HEK293 (cell line): ENCODE results near the gene EIF2A.
A peak's percentile ranks its signal among the peaks of the same experiment; 100 is the strongest.

Source experiments
- CTCF ChIA-PET: fragments of 350-600 bp; formaldehyde crosslinking; extraction: SDS; loops from one replicate; lab custom pipeline; 2021; ENCODE audit warnings: antibody characterized with exemption; lab: Yijun Ruan, JAX
- POLR2A ChIA-PET: fragments of 300-600 bp; formaldehyde crosslinking; extraction: SDS; loops from one replicate; lab custom pipeline; 2020; ENCODE audit warnings: antibody characterized with exemption, inconsistent platforms; lab: Yijun Ruan, JAX
- H3K27ac ChIP-seq: fragments of 200-500 bp; sonication (Bioruptor generic); 2 replicates; pipeline ENCODE4 v1.5.1; 2014; ENCODE audit warnings: low read depth, low read length, control low read depth, inconsistent platforms; ENCODE audit errors: extremely low read depth
- H3K36me3 ChIP-seq, 2 experiments: fragments of 200-500 bp in 1 of 2; sonication (Bioruptor generic) in 1 of 2; 1 replicate in 1 of 2; 2 replicates in 1 of 2; pipeline ENCODE4 v1.5.1; 2014 to 2017; ENCODE audit warnings: inconsistent platforms in 2 of 2, low read length in 2 of 2; ENCODE audit not compliant: control insufficient read depth in 2 of 2, insufficient read depth in 1 of 2
- H3K4me1 ChIP-seq: fragments of 200-500 bp; sonication (Bioruptor generic); 2 replicates; pipeline ENCODE4 v1.5.1; 2014; ENCODE audit warnings: mild to moderate bottlenecking, low read length, inconsistent platforms; ENCODE audit not compliant: control insufficient read depth, insufficient read depth
- H3K4me3 ChIP-seq: 2 replicates; pipeline ENCODE4 v1.5.1; 2011; ENCODE audit warnings: low read depth, mild to moderate bottlenecking, control low read depth, low read length, moderate library complexity
- H3K9me3 ChIP-seq: fragments of 200-500 bp; sonication (Bioruptor generic); 2 replicates; pipeline ENCODE4 v1.5.1; 2014; ENCODE audit warnings: low read depth, low read length, inconsistent platforms; ENCODE audit not compliant: control insufficient read depth, insufficient read depth
- KLF7 ChIP-seq: fragments of 450-650 bp; formaldehyde crosslinking; IDR thresholded peaks from 2 replicates; pipeline ENCODE4 v1.5.1; 2016; ENCODE audit warnings: missing biosample characterization, missing genetic modification characterization, borderline replicate concordance
- MEIS1 ChIP-seq: sonication (generic); formaldehyde crosslinking; IDR thresholded peaks from 2 replicates; pipeline ENCODE4 v1.8.1; 2022; ENCODE audit warnings: missing genetic modification reagents, mild to moderate bottlenecking, borderline replicate concordance
- ZBTB17 ChIP-seq: fragments of 450-650 bp; formaldehyde crosslinking; IDR thresholded peaks from 2 replicates; pipeline ENCODE4 v1.5.1; 2016; ENCODE audit warnings: missing biosample characterization, missing genetic modification characterization
- ZFHX2 ChIP-seq: fragments of 450-650 bp; formaldehyde crosslinking; conservative IDR thresholded peaks from 2 replicates; pipeline ENCODE4 v1.5.1; 2016; ENCODE audit warnings: missing biosample characterization, missing genetic modification characterization
- ZFP3 ChIP-seq: fragments of 450-650 bp; formaldehyde crosslinking; IDR thresholded peaks from 2 replicates; pipeline ENCODE4 v1.5.1; 2016; ENCODE audit warnings: low read depth, missing biosample characterization, missing genetic modification characterization
- ZNF10 ChIP-seq: fragments of 450-650 bp; formaldehyde crosslinking; IDR thresholded peaks from 2 replicates; pipeline ENCODE4 v1.5.1; 2017; ENCODE audit warnings: missing biosample characterization, missing genetic modification characterization
- ZNF133 ChIP-seq: fragments of 450-650 bp; formaldehyde crosslinking; IDR thresholded peaks from 2 replicates; pipeline ENCODE4 v1.5.1; 2016; ENCODE audit warnings: missing biosample characterization, missing genetic modification characterization
- ZNF19 ChIP-seq: fragments of 450-650 bp; formaldehyde crosslinking; IDR thresholded peaks from 2 replicates; pipeline ENCODE4; 2016; ENCODE audit warnings: missing biosample characterization, missing genetic modification characterization, low read depth
- ZNF544 ChIP-seq: fragments of 450-650 bp; formaldehyde crosslinking; IDR thresholded peaks from 2 replicates; pipeline ENCODE4 v1.5.0; 2017; ENCODE audit warnings: missing biosample characterization, missing genetic modification characterization
- ZNF555 ChIP-seq: fragments of 450-650 bp; formaldehyde crosslinking; conservative IDR thresholded peaks from 2 replicates; pipeline ENCODE4 v1.5.1; 2017; ENCODE audit warnings: missing biosample characterization, mild to moderate bottlenecking, missing genetic modification characterization, inconsistent platforms
- ZNF561 ChIP-seq: fragments of 450-650 bp; IDR thresholded peaks from 2 replicates; pipeline ENCODE4 v1.5.1; 2018; ENCODE audit warnings: missing biosample characterization, missing genetic modification characterization, borderline replicate concordance
- ZNF792 ChIP-seq: fragments of 450-650 bp; formaldehyde crosslinking; IDR thresholded peaks from 2 replicates; pipeline ENCODE4 v1.5.1; 2016; ENCODE audit warnings: missing biosample characterization, missing genetic modification characterization
- TF ChIP-seq, protein P1 (sequence below): fragments of 450-650 bp; formaldehyde crosslinking; IDR thresholded peaks from 2 replicates; pipeline ENCODE4 v1.5.1; 2016; ENCODE audit warnings: missing biosample characterization, missing genetic modification characterization
- TF ChIP-seq, protein P2 (sequence below): fragments of 450-650 bp; formaldehyde crosslinking; IDR thresholded peaks from 2 replicates; pipeline ENCODE4 v1.5.1; 2016; ENCODE audit warnings: missing biosample characterization, missing genetic modification characterization

EIF2A gene

DNA sequence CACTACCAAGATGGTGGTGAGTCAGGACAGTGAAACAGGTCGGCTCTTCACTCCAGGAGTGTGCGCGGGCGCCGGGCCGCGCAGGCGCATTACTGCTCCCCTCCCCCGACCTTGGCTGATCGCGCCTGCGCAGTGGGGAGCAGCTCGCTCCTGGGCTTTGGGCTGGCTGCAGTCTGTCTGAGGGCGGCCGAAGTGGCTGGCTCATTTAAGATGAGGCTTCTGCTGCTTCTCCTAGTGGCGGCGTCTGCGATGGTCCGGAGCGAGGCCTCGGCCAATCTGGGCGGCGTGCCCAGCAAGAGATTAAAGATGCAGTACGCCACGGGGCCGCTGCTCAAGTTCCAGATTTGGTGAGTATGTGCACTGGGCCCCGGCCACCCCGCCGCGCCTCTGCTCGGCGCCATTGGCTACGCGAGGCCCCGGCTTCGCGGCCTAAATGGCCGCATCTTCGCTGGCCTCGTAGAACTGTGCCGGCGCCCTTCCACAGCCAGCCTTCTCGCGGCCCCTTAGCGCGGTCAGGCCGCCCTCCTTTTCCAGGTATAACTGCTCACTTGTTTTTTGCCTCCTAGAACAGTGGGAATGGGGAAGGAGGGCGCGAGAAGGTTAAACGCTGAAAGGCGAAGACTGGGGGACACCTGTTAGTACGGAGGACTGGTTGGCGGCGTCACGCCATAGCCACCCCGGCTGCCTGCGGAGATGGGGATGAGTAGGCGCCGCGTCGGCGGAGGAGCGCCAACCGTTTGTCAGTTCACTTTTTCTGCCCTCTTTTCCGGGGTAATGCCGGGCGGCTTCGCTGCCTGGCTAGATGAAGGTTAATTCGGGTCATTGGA lies 56.8 kb downstream of the EIF2A start, which contains the start of gene SELENOT (continued):
- TF ChIP-seq, protein P1, sequence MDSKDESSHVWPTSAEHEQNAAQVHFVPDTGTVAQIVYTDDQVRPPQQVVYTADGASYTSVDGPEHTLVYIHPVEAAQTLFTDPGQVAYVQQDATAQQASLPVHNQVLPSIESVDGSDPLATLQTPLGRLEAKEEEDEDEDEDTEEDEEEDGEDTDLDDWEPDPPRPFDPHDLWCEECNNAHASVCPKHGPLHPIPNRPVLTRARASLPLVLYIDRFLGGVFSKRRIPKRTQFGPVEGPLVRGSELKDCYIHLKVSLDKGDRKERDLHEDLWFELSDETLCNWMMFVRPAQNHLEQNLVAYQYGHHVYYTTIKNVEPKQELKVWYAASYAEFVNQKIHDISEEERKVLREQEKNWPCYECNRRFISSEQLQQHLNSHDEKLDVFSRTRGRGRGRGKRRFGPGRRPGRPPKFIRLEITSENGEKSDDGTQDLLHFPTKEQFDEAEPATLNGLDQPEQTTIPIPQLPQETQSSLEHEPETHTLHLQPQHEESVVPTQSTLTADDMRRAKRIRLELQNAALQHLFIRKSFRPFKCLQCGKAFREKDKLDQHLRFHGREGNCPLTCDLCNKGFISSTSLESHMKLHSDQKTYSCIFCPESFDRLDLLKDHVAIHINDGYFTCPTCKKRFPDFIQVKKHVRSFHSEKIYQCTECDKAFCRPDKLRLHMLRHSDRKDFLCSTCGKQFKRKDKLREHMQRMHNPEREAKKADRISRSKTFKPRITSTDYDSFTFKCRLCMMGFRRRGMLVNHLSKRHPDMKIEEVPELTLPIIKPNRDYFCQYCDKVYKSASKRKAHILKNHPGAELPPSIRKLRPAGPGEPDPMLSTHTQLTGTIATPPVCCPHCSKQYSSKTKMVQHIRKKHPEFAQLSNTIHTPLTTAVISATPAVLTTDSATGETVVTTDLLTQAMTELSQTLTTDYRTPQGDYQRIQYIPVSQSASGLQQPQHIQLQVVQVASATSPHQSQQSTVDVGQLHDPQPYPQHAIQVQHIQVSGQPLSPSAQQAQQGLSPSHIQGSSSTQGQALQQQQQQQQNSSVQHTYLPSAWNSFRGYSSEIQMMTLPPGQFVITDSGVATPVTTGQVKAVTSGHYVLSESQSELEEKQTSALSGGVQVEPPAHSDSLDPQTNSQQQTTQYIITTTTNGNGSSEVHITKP (tag by site-specific recombination) = peak; percentile 56; the same call in 1 of the 2 replicates
- TF ChIP-seq ZNF544 (tag by site-specific recombination) (no peak), ZNF133 (tag by site-specific recombination) (no peak)

DNA sequence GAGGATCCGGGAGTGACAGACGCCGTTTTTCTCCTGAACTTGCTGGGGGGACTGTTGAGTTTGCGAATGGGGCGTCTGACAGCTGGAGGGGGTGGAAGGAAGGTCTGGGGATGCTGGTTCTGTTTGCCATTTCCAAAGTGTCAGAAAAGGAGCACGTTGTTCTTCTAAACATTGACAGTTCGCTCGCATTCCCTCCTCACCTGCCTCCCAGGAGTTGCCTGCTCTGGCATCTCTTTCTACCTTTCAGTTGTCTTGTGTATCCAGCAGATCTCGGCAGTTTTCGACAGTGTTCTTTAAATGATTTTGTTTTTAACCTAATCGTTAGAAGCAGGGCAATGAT lies 57.4 kb downstream of the EIF2A start:
- peak overlapping the region; percentile 79 for H3K27ac ChIP-seq
- peaks cover 3% of the 10 kb centered on the region; the same call in 1 of the 2 replicates for H3K4me1 ChIP-seq
- TF ChIP-seq ZBTB17 (tag by site-specific recombination) = peak; percentile 29; the same call in 1 of the 2 replicates
- TF ChIP-seq ZFHX2 (tag by site-specific recombination) = 0 out of 2 replicates have a peak, but pooled peaks have one; percentile 2
- no peak for TF ChIP-seq ZNF792 (tag by site-specific recombination)
- no peak for TF ChIP-seq ZNF19 (tag by site-specific recombination)
- POLR2A ChIA-PET = no interaction called here
- CTCF ChIA-PET = interaction anchor here (0.7 kb wide), 1 partner anchor 56 kb away, joined by 3 read pairs; no protein-coding TSS in a partner anchor
- H3K36me3 ChIP-seq = peaks cover 0 to 10% of the 10 kb centered on the region in 2 experiments; a peak in 1 of 3 replicates
- H3K9me3 ChIP-seq = no peaks in the 10 kb centered on the region
- peak overlapping the region; percentile 83 for H3K4me3 ChIP-seq

DNA sequence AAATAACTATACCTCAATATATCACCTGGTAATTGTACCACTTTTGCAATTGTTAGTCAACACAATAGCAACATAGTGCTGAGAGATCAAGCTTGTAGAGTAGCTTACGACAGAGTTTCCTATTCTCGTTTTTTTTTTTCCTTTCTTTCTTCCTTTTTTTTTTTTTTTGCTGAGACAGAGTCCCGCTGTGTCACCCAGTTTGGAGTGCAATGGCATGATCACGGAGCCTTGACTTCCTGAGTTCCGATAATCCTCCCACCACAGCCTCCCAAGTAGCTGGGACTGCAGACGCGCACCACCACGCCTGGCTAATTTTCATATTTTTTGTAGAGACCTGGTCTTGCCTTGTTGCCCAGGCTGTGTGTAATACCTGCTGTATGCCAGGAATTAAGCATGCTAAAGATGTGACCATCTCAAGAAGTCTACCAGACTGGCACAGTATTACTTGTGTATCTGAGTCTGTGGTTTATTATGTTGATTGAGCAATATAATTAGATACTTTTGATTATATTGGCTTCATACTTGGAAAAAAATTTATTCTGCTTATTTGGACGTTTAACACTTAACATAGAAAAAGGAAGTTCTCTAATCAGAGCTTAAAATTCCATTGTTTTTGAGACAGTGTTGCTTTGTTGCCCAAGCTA lies 59.5 kb downstream of the EIF2A start:
- CTCF ChIA-PET = interaction anchor here (0.7 kb wide), 1 partner anchor 34 kb away, joined by 3 read pairs; no protein-coding TSS in a partner anchor
- POLR2A ChIA-PET = interaction anchor here (1.0 kb wide), 1 partner anchor 12 kb away, joined by 4 read pairs; no protein-coding TSS in a partner anchor

More for the DNA sequence above, 59.5 kb downstream of the EIF2A start:
- Histone ChIP-seq H3K27ac (no peak overlapping the region), H3K4me1 (peaks cover 3% of the 10 kb centered on the region; the same call in 1 of the 2 replicates), H3K36me3 (peaks cover 0 to 10% of the 10 kb centered on the region in 2 experiments; a peak in 1 of 3 replicates), H3K4me3 (no peak overlapping the region), H3K9me3 (no peaks in the 10 kb centered on the region)
- TF ChIP-seq ZNF10 (no peak), MEIS1 (CRISPR knock-in tag) (no peak), ZNF555 (tag by site-specific recombination) (no peak), ZNF561 (tag by site-specific recombination) (no peak), ZFP3 (tag by site-specific recombination) (no peak), KLF7 (tag by site-specific recombination) (no peak)
- TF ChIP-seq, protein P2, sequence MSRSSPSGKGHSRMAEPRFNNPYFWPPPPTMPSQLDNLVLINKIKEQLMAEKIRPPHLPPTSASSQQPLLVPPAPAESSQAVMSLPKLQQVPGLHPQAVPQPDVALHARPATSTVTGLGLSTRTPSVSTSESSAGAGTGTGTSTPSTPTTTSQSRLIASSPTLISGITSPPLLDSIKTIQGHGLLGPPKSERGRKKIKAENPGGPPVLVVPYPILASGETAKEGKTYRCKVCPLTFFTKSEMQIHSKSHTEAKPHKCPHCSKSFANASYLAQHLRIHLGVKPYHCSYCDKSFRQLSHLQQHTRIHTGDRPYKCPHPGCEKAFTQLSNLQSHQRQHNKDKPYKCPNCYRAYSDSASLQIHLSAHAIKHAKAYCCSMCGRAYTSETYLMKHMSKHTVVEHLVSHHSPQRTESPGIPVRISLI = 0 out of 2 replicates have a peak, but pooled peaks have one; percentile 14
